ENCODE measurements around the gene QDPR. TPM values are rescaled to one million over a fixed set of nuclear protein-coding genes. Genes with fewer than 3 reads are reported as not detected.

QDPR gene
- polyA plus RNA-seq, 1 donor (not counting 4 experiments of a cell fraction or from before 2014, with no cell fraction given): 65.6 TPM

DNA sequence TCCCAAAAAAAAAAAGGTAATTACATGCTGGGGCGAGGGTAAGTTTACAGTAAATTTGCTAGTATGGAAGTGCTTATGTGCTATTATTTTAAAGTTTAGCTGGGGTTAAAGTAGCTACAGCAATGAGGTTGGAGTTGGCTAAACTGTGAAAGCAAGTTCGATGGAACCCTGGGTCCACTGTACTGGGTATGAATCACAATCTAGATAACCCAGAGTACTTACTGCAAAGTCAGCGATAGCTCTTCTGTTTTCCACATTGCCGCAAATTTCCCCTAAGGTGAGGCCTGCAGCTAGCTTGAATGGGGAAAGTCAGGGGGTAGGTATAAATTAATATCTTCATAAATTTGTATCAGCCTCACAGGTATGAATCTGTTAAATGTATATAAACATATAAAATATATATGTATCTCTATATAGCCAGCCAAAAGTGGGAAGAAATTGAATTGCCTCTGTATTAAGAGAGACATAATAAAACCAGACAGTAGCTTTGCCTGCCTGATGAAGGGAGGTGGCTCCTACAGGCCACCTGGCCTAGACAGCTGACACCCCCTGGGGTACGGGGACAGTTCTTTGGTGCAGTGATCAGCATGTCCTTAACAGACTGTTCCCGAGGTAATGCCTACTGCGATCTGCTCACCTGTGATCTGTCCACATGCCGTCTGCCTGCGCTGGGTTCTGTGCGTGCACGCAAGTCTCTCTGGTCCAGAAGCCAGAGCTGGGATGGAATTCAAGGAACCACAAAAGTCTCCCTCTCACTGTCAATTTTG is 33.7 kb upstream of the QDPR start:
- Histone ChIP-seq H3K79me2 (ENCODE audit: control insufficient read depth, insufficient read depth, low read length) (no peaks in the 10 kb centered on the region), H2AFZ (ENCODE audit: control insufficient read depth, low read length) (no peak overlapping the region), H4K20me1 (ENCODE audit: control insufficient read depth, extremely low read depth, insufficient read depth, low read length) (no peaks in the 10 kb centered on the region), H3K27me3 (ENCODE audit: control insufficient read depth, extremely low read depth, insufficient read depth, low read length) (no peaks in the 10 kb centered on the region), H3K36me3 (ENCODE audit: control insufficient read depth in 2 of 2, extremely low read depth in 1 of 2, insufficient read depth in 2 of 2, low read length in 2 of 2) (no peaks in the 10 kb centered on the region), H3K4me1 (ENCODE audit: control insufficient read depth, extremely low read depth, insufficient read depth, low read length) (no peaks in the 10 kb centered on the region), H3K9me1 (ENCODE audit: control insufficient read depth, extremely low read depth, insufficient read depth, low read length) (no peaks in the 10 kb centered on the region), H3K27ac (ENCODE audit: control insufficient read depth, insufficient read depth, low read length) (no peak overlapping the region), H3K9me3 (ENCODE audit: control insufficient read depth, low read depth, low read length) (no peaks in the 10 kb centered on the region), H3K4me2 (ENCODE audit: control insufficient read depth, extremely low read depth, insufficient read depth, low read depth, low read length) (no peak overlapping the region), H3K4me3 (ENCODE audit: control insufficient read depth in 2 of 3, extremely low read depth in 1 of 3, insufficient read depth in 2 of 3, low read depth in 1 of 3, low read length in 3 of 3) (no peak overlapping the region), H3K9ac (ENCODE audit: control insufficient read depth, extremely low read depth, insufficient read depth, low read length) (no peak overlapping the region)
- TF ChIP-seq CTCF (optimal IDR thresholded peaks at IDR 0.05 in 1 of 3, IDR thresholded peaks at IDR 0.05 in 1 of 3, conservative IDR thresholded peaks at IDR 0.05 in 1 of 3; ENCODE audit: extremely low read depth in 1 of 3, insufficient read depth in 2 of 3, low read length in 3 of 3) (no peak), EZH2 (IDR thresholded peaks at IDR 0.05; ENCODE audit: low read length) (no peak)
- dilution Hi-C loops (cut with MboI; ENCODE audit: extremely low pct_ligation_motif_present, low sequenced_read_pairs): no loop called here
- FAIRE-seq (no peak), DNase-seq (ENCODE audit: low read depth, low spot score) (no peak)

GRCh38 chr4:17544831-17545234 is 32.9 kb upstream of the QDPR start:
- Histone ChIP-seq H3K36me3 (ENCODE audit: control insufficient read depth in 2 of 2, extremely low read depth in 1 of 2, insufficient read depth in 2 of 2, low read length in 2 of 2) (no peaks in the 10 kb centered on the region), H3K4me1 (ENCODE audit: control insufficient read depth, extremely low read depth, insufficient read depth, low read length) (no peaks in the 10 kb centered on the region), H3K9me3 (ENCODE audit: control insufficient read depth, low read depth, low read length) (no peaks in the 10 kb centered on the region), H3K4me2 (ENCODE audit: control insufficient read depth, extremely low read depth, insufficient read depth, low read depth, low read length) (no peak overlapping the region), H3K27me3 (ENCODE audit: control insufficient read depth, extremely low read depth, insufficient read depth, low read length) (no peaks in the 10 kb centered on the region), H3K27ac (ENCODE audit: control insufficient read depth, insufficient read depth, low read length) (no peak overlapping the region), H3K9ac (ENCODE audit: control insufficient read depth, extremely low read depth, insufficient read depth, low read length) (no peak overlapping the region), H2AFZ (ENCODE audit: control insufficient read depth, low read length) (no peak overlapping the region), H4K20me1 (ENCODE audit: control insufficient read depth, extremely low read depth, insufficient read depth, low read length) (no peaks in the 10 kb centered on the region), H3K4me3 (ENCODE audit: control insufficient read depth in 2 of 3, extremely low read depth in 1 of 3, insufficient read depth in 2 of 3, low read depth in 1 of 3, low read length in 3 of 3) (no peak overlapping the region), H3K79me2 (ENCODE audit: control insufficient read depth, insufficient read depth, low read length) (no peaks in the 10 kb centered on the region), H3K9me1 (ENCODE audit: control insufficient read depth, extremely low read depth, insufficient read depth, low read length) (no peaks in the 10 kb centered on the region)
- no peak for TF ChIP-seq EZH2 (IDR thresholded peaks at IDR 0.05; ENCODE audit: low read length)
- no peak for TF ChIP-seq CTCF (optimal IDR thresholded peaks at IDR 0.05 in 1 of 3, IDR thresholded peaks at IDR 0.05 in 1 of 3, conservative IDR thresholded peaks at IDR 0.05 in 1 of 3; ENCODE audit: extremely low read depth in 1 of 3, insufficient read depth in 2 of 3, low read length in 3 of 3)
- dilution Hi-C loops (cut with MboI; ENCODE audit: extremely low pct_ligation_motif_present, low sequenced_read_pairs): no loop called here
- DNase-seq (ENCODE audit: low read depth, low spot score) (no peak), FAIRE-seq (no peak)
